HK-2 (cell line): ENCODE data around the gene IGSF21.
"Not testable (repeated sequence)": the region's sequence is repeated elsewhere in the genome, so short reads cannot be mapped to it uniquely, and the experiment has no call there.

Experiments used
- DNase-seq: peaks from one replicate; pipeline ENCODE4 v3.0.0-alpha.2; 2018; ENCODE audit not compliant: unreplicated experiment

The IGSF21 gene

GRCh38 chr1:18353992-18354391, 246.4 kb downstream of the IGSF21 start:
- no peak for DNase-seq

- no peak for DNase-seq
Measured at GRCh38 chr1:18354612-18355011, 247.0 kb downstream of the IGSF21 start.

GRCh38 chr1:18357622-18358230, 250.1 kb downstream of the IGSF21 start:
- no peak for DNase-seq

- DNase-seq = no peak
Measured at GRCh38 chr1:18358600-18358999, 251.0 kb downstream of the IGSF21 start.

- no peak for DNase-seq
Measured at GRCh38 chr1:18360251-18360650, 252.7 kb downstream of the IGSF21 start.

GRCh38 chr1:18362150-18362549, 254.6 kb downstream of the IGSF21 start:
- DNase-seq = no peak

GRCh38 chr1:18363436-18363835, 255.8 kb downstream of the IGSF21 start:
- no peak for DNase-seq

DNA sequence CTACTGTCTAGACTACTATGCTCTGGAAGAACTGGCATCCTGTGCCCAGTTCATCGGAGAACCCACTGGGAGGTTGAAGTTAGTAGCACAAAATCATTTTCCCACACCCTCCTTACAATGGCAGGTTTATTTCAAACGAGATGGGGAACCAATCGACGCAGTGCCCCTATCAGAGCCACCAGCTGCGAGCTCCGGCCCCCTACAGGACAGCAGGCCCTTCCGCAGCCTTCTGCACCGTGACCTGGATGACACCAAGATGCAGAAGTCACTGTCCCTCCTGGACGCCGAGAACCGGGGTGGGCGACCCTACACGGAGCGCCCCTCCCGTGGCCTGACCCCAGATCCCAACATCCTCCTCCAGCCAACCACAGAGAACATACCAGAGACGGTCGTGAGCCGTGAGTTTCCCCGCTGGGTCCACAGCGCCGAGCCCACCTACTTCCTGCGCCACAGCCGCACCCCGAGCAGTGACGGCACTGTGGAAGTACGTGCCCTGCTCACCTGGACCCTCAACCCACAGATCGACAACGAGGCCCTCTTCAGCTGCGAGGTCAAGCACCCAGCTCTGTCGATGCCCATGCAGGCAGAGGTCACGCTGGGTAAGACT, 257.6 kb downstream of the IGSF21 start:
- no peak for DNase-seq

DNA sequence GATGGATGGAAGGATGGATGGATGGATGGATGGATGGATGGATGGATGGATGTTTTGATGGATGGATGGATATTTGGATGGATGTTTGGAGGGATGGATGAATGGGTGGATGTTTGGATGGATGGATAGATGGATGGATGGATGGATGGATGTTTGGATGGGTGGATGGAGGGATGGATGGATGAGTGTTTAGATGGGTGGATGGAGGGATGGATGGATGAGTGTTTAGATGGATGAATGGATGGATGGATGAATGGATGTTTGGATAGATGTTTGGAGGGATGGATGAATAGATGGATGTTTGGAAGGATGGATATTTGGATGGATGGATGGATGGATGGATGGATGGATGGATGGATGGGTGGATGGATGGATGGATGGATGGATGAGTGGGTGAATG, 264.9 kb downstream of the IGSF21 start:
- DNase-seq = not testable (repeated sequence)

- DNase-seq = no peak
Measured at GRCh38 chr1:18373151-18373550, 265.6 kb downstream of the IGSF21 start.

- no peak for DNase-seq
Measured at GRCh38 chr1:18373882-18374493, 266.4 kb downstream of the IGSF21 start.

DNA sequence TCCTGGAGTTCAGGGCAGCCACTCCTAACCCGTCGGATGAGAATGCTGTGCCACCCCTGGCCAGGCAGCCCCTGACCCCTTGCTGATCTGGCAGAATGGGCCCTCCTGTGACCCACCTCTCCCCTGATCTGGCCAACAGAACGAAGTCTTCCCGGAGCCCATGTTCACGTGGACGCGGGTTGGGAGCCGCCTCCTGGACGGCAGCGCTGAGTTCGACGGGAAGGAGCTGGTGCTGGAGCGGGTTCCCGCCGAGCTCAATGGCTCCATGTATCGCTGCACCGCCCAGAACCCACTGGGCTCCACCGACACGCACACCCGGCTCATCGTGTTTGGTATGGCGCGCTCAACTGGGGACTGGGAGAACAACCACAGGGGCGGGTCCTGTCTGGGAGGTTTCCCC, 269.1 kb downstream of the IGSF21 start:
- DNase-seq = no peak

- no peak for DNase-seq
Measured at GRCh38 chr1:18380288-18380687, 272.7 kb downstream of the IGSF21 start.

- no peak for DNase-seq
Measured at GRCh38 chr1:18384059-18384458, 276.5 kb downstream of the IGSF21 start.

DNA sequence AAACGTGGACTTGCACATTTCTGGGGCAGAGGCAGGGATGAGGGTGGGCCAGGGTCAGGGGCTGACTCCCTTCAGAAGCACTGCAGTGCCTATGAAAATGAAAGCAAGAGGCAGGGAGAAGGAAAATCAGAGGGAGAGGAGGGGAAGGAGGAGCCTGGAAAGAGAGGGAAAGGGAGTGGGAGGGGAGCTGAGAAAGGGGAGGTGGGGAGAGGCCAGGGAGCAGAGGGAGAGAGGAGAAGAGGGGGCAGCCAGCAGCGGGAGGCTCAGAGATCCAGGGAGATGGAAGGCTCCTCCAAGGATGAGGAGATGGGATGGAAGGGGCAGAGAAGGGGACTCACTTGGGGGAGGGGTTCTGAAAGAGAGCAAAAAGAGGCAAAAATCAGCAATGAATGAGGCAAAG, 276.9 kb downstream of the IGSF21 start:
- no peak for DNase-seq

GRCh38 chr1:18385239-18385790, 277.7 kb downstream of the IGSF21 start:
- no peak for DNase-seq

GRCh38 chr1:18386591-18386990, 279.0 kb downstream of the IGSF21 start:
- DNase-seq = no peak

- DNase-seq = no peak
Measured at GRCh38 chr1:18387307-18387706, 279.7 kb downstream of the IGSF21 start.

DNA sequence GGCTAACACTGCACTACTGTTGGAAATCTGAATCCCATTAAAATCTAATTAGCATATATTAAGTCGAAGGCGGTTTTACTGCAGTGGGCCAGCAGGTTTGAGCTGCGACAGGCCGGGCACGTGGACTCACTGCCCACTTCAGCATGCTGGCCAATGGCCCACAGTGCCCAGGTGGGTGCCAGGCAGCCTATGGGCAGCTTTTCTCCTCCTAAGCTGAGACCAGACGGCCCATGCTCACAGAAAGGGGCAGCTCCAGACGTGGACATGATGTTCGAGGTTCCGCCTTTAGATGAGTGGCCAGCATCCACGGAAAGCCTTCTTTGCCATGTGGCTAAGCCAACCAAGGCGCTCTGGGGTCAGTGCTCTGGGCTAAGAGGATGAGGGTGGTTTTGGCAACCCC, 283.4 kb downstream of the IGSF21 start:
- no peak for DNase-seq

DNA sequence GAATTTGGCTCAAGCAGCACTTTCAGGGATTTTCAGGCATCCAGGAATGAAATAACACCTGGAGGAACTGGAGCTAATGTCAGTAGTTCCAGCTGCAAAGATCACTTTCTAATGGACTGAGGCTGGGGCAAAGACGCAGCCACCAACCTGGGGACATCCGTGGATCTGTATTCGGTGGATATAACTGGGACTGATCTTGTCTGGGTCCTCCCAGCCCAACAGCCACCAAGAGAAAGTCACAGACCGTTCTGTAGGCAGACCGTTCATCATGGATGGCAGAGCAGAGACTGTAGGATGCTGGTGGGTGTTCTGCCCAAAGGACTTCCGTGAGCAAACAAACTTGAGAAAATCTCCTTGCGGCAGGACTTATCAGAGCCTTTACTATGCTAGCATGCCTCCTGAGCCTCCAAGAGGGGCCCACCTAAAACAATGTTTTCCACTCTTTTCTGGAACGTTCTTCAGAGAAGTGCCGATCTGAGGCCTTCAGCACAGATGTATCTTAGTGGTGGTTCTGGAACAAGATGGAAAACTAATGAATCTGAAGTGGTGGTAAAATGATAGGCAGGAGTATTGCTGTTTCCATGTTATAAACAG, 287.1 kb downstream of the IGSF21 start:
- no peak for DNase-seq

DNA sequence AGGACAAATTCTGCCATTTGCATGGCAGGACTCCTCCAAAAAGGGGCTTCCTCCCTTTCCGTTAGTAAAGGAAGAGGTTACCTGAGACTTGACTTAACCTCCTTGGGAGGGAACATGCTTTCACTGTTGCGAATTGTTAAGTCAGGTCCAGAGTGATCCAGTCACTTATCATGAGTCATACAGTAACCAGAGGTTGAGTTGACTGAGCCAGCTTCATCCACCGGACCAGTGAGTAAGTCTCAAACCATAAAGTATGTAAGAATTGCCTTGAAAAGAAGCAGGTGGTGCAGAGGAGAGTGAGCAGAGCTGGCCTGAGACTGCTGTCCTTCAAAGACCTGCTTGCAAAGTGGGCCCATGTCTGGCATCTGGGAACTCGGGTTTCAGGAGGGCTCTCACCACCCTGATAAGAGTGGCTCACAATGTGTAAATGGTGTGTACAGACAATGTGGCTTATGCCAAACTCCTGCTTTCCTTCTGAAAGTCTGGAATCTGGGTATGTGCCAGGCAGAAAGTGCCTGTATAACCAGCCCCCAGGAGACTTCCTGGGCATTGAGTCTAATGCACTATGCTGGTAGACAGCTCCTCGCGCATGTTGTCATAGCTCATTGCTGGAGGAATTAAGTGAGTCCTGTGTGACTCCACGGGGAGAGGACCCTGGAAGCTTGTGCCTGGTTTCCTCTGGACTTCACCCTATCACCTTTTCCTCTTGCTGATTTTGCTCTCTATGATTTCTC, 288.8 kb downstream of the IGSF21 start:
- DNase-seq = no peak

GRCh38 chr1:18397641-18398040, 290.0 kb downstream of the IGSF21 start:
- DNase-seq = no peak
